Gastrocnemius medialis (tissue), 4 donors: ENCODE results near the gene CEP97. TPM values are rescaled to one million over a fixed set of nuclear protein-coding genes. Genes with fewer than 3 reads are reported as not detected.
"Not testable (repeated sequence)": the region's sequence is repeated elsewhere in the genome, so short reads cannot be mapped to it uniquely, and the experiment has no call there.

Source experiments
- ATAC-seq, 2 donors: fragments of 150-250 bp; one replicate each; pipeline ENCODE4 v1.9.1; 2016
- DNase-seq, 2 donors: peaks; one replicate each; pipeline ENCODE4 v3.0.0-alpha.2; 2019
- H3K27ac ChIP-seq, 4 donors: fragments of 200-600 bp; sonication (generic); 1 replicate in 1 of 4; 2 replicates in 3 of 4; pipeline ENCODE4 v1.5.1; 2016 to 2018; ENCODE audit warnings: mild to moderate bottlenecking in 2 of 4, moderate library complexity in 1 of 4
- H3K27me3 ChIP-seq, 3 donors: fragments of 200-600 bp; sonication (generic) in 2 of 3; 1 replicate in 1 of 3; 2 replicates in 2 of 3; pipeline versions ENCODE4 v1.5.1 to v1.6.0; 2016 to 2019; ENCODE audit warnings: mild to moderate bottlenecking in 1 of 3, moderate library complexity in 1 of 3
- H3K36me3 ChIP-seq, 2 donors: fragments of 200-600 bp; sonication (generic) in 1 of 2; one replicate each; pipeline ENCODE4 v1.5.1; 2017 to 2018
- H3K4me1 ChIP-seq, 2 donors: fragments of 200-600 bp; sonication (generic) in 1 of 2; one replicate each; pipeline ENCODE4 v1.5.1; 2016 to 2017; ENCODE audit warnings: mild to moderate bottlenecking in 2 of 2
- H3K4me3 ChIP-seq, 4 donors: fragments of 200-600 bp; sonication (generic) in 3 of 4; 1 replicate in 1 of 4; 2 replicates in 3 of 4; pipeline ENCODE4 v1.5.1; 2016 to 2019; ENCODE audit warnings: mild to moderate bottlenecking in 2 of 4
- H3K9me3 ChIP-seq, 3 donors: fragments of 200-600 bp; sonication (generic) in 2 of 3; 1 replicate in 1 of 3; 2 replicates in 2 of 3; pipeline ENCODE4 v1.5.1; 2016 to 2019
- POLR2A ChIP-seq, 2 donors: fragments of 450-650 bp; IDR thresholded peaks; one replicate each; pipeline ENCODE4 v1.6.1; 2017; ENCODE audit warnings: antibody characterized with exemption in 2 of 2, mild to moderate bottlenecking in 2 of 2, moderate library complexity in 2 of 2
- in situ Hi-C, 4 donors: fragments of 200-750 bp; cut with MboI; loops; one replicate each; pipeline versions ENCODE4 v1.15.0 to v1.8.0; 2017; ENCODE audit warnings: low sequenced_read_pairs in 4 of 4
- intact Hi-C: fragments of 100-400 bp; cut with DNase I; formaldehyde crosslinking; loops from one replicate; pipeline ENCODE4 v1.15.1; 2023; ENCODE audit warnings: low total_unique reads
- total RNA-seq, 4 donors: library from RNA; depleted of rRNA; stranded (reverse); fragments of >200 nt; gene quantifications; one replicate each; pipeline versions ENCODE4 v1.1.0 to v1.2.3, GENCODE V29; 2016
- TF ChIP-seq, protein P1 (sequence below), 5 experiments: fragments of 450-650 bp in 3 of 5; fragments of 200-600 bp in 2 of 5; sonication (generic) in 2 of 5; IDR thresholded peaks in 4 of 5; conservative IDR thresholded peaks in 1 of 5; 1 replicate in 4 of 5; 2 replicates in 1 of 5; pipeline ENCODE4 v1.5.1; 2016 to 2019; ENCODE audit warnings: antibody characterized with exemption in 5 of 5, mild to moderate bottlenecking in 3 of 5, moderate library complexity in 3 of 5

CEP97 gene
- total RNA-seq, 4 donors from 2014 or later: 8.3 to 20.0 (median 13.2) TPM

- Histone ChIP-seq H3K27ac (peak overlapping the region; percentile 93 to 97 (median 96)), H3K9me3 (no peaks in the 10 kb centered on the region), H3K4me3 (peak overlapping the region; percentile 74 to 93 (median 85)), H3K36me3 (peaks cover 2 to 43% of the 10 kb centered on the region in 2 donors), H3K27me3 (no peaks in the 10 kb centered on the region), H3K4me1 (peaks cover 26 to 36% of the 10 kb centered on the region in 2 donors)
- TF ChIP-seq, protein P1, sequence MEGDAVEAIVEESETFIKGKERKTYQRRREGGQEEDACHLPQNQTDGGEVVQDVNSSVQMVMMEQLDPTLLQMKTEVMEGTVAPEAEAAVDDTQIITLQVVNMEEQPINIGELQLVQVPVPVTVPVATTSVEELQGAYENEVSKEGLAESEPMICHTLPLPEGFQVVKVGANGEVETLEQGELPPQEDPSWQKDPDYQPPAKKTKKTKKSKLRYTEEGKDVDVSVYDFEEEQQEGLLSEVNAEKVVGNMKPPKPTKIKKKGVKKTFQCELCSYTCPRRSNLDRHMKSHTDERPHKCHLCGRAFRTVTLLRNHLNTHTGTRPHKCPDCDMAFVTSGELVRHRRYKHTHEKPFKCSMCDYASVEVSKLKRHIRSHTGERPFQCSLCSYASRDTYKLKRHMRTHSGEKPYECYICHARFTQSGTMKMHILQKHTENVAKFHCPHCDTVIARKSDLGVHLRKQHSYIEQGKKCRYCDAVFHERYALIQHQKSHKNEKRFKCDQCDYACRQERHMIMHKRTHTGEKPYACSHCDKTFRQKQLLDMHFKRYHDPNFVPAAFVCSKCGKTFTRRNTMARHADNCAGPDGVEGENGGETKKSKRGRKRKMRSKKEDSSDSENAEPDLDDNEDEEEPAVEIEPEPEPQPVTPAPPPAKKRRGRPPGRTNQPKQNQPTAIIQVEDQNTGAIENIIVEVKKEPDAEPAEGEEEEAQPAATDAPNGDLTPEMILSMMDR (IDR thresholded peaks at IDR 0.05 in 4 of 5, conservative IDR thresholded peaks at IDR 0.05 in 1 of 5): no peak
- TF ChIP-seq POLR2A (IDR thresholded peaks at IDR 0.05): no peak
- intact Hi-C loops (loop anchor here (1.0 to 5.0 kb wide), 5 partner anchors 9 to 979 kb away; partner anchors contain the start of genes CEP97, NFKBIZ, NXPE3 and TFG), in situ Hi-C loops (loop anchor here in 2 of 4 donors (5.0 to 10.0 kb wide), 3 partner anchors 89 to 121 kb away; partner anchors contain the start of genes NXPE3 (in 1 of the 2), PCNP (in 1 of the 2) and TRMT10C (in 1 of the 2))
- no peak for DNase-seq
- peak; percentile 9 to 10 for ATAC-seq
Measured at GRCh38 chr3:101685870-101686307, 38.5 kb upstream of the CEP97 start.

DNA sequence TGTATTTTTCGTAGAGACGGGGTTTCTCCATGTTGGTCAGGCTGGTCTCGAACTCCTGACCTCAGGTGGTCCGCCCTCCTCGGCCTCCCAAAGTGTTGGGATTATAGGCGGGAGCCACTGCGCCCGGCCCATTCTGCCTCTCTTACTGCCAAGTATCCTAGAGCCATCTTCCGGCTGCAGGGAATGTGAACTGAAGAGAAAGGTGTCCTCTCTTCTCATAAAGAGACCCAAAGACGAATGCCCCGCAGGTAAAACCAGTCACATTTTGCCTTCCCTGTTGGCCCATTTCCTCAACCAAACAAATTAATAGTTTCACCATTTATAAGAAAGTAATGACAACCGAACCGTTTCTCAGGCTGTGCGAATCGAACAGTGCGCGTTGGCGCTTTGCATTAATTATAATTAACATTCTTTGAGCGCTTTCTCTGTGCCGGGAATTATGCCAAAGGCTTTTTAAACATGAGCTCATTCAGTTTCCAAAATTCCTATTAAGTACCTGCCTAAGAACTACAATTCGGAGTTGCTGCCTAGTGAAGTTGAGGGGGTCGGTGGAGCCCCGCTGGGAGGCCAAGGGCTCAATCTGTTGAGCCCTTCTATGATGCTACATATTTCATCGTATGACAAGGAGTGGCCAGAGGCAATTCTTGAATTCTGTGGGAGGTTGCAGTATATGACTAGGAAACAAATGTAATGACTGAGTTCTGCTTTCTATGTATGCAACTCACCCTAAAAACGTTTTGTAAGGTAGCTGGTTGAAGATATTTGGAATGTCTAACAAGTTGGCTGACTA is 37.1 kb upstream of the CEP97 start:
- H3K36me3 ChIP-seq: peaks cover 2 to 29% of the 10 kb centered on the region in 2 donors
- H3K4me3 ChIP-seq: peak overlapping the region; percentile 50 to 93 (median 76)
- no peaks in the 10 kb centered on the region for H3K9me3 ChIP-seq
- no peak for DNase-seq
- H3K27ac ChIP-seq: peak overlapping the region; percentile 93 to 97 (median 96)
- ATAC-seq: no peak
- no peaks in the 10 kb centered on the region for H3K27me3 ChIP-seq
- intact Hi-C loops: loop anchor here (2.0 to 5.0 kb wide), 4 partner anchors 37 to 980 kb away; partner anchors contain the start of genes CEP97, NFKBIZ, NXPE3 and TFG
- TF ChIP-seq POLR2A (IDR thresholded peaks at IDR 0.05): no peak
- TF ChIP-seq, protein P1 (IDR thresholded peaks at IDR 0.05 in 4 of 5, conservative IDR thresholded peaks at IDR 0.05 in 1 of 5): no peak
- peaks cover 26 to 36% of the 10 kb centered on the region in 2 donors for H3K4me1 ChIP-seq
- in situ Hi-C loops: loop anchor here in 2 of 4 donors (5.0 to 10.0 kb wide), 3 partner anchors 87 to 123 kb away; partner anchors contain the start of genes NXPE3 (in 1 of the 2), PCNP (in 1 of the 2) and TRMT10C (in 1 of the 2)

GRCh38 chr3:101689286-101689685 is 35.1 kb upstream of the CEP97 start:
- no peak for ATAC-seq
- in situ Hi-C loops: loop anchor here in 2 of 4 donors (5.0 to 10.0 kb wide), 3 partner anchors 86 to 124 kb away; partner anchors contain the start of genes NXPE3 (in 1 of the 2), PCNP (in 1 of the 2) and TRMT10C (in 1 of the 2)
- peak overlapping the region; percentile 22 to 58 (median 34) for H3K27ac ChIP-seq

GRCh38 chr3:101690972-101691371 is 33.4 kb upstream of the CEP97 start:
- peaks cover 7% of the 10 kb centered on the region in 2 donors for H3K4me1 ChIP-seq
- TF ChIP-seq POLR2A (IDR thresholded peaks at IDR 0.05): no peak
- TF ChIP-seq, protein P1 (IDR thresholded peaks at IDR 0.05 in 4 of 5, conservative IDR thresholded peaks at IDR 0.05 in 1 of 5): no peak
- no peaks in the 10 kb centered on the region for H3K9me3 ChIP-seq
- DNase-seq (no peak), ATAC-seq (no peak)
- intact Hi-C loops: loop anchor here (5.0 kb wide), 1 partner anchor 536 kb away; no protein-coding TSS in a partner anchor
- no peaks in the 10 kb centered on the region for H3K27me3 ChIP-seq
- in situ Hi-C loops: no loop called here
- no peak overlapping the region for H3K27ac ChIP-seq
- no peak overlapping the region for H3K4me3 ChIP-seq
- H3K36me3 ChIP-seq: no peaks in the 10 kb centered on the region

More at GRCh38 chr3:101689286-101689685, 35.1 kb upstream of the CEP97 start:
- H3K36me3 ChIP-seq: peaks cover 0 to 10% of the 10 kb centered on the region in 2 donors
- intact Hi-C loops: loop anchor here (5.0 kb wide), 2 partner anchors 88 to 982 kb away; partner anchors contain the start of genes NXPE3 and TFG
- DNase-seq: no peak
- H3K9me3 ChIP-seq: no peaks in the 10 kb centered on the region
- peaks cover 20 to 23% of the 10 kb centered on the region in 2 donors for H3K4me1 ChIP-seq
- no peaks in the 10 kb centered on the region for H3K27me3 ChIP-seq
- no peak overlapping the region for H3K4me3 ChIP-seq
- no peak for TF ChIP-seq POLR2A (IDR thresholded peaks at IDR 0.05)
- TF ChIP-seq, protein P1 (IDR thresholded peaks at IDR 0.05 in 4 of 5, conservative IDR thresholded peaks at IDR 0.05 in 1 of 5): no peak

GRCh38 chr3:101691685-101692671 is 32.4 kb upstream of the CEP97 start:
- in situ Hi-C loops, H3K36me3 ChIP-seq, DNase-seq, ATAC-seq, H3K9me3 ChIP-seq, H3K4me1 ChIP-seq, H3K27ac ChIP-seq, H3K27me3 ChIP-seq, H3K4me3 ChIP-seq: not testable (repeated sequence)
- intact Hi-C loops: loop anchor here (5.0 kb wide), 1 partner anchor 535 kb away; no protein-coding TSS in a partner anchor
